Ectodermal cell (in vitro differentiated cells): Measurements from ENCODE around the gene TLR9.

Source experiments
- H3K27ac ChIP-seq: 2 replicates; pipeline ENCODE4 v1.7.0; 2013; ENCODE audit warnings: mild to moderate bottlenecking, low read depth, low read length; ENCODE audit not compliant: insufficient read depth, poor library complexity, severe bottlenecking
- H3K27me3 ChIP-seq: 2 replicates; pipeline ENCODE4 v1.7.0; 2013; ENCODE audit warnings: mild to moderate bottlenecking, low read length; ENCODE audit not compliant: insufficient read depth, control insufficient read depth, poor library complexity, severe bottlenecking
- H3K36me3 ChIP-seq: one replicate; pipeline ENCODE4 v1.7.0; 2013; ENCODE audit warnings: low read length; ENCODE audit not compliant: control insufficient read depth, insufficient read depth
- H3K4me1 ChIP-seq: one replicate; pipeline ENCODE4 v1.7.0; 2013; ENCODE audit warnings: low read length; ENCODE audit not compliant: control insufficient read depth, insufficient read depth
- H3K4me3 ChIP-seq: 2 replicates; pipeline ENCODE4 v1.7.0; 2013; ENCODE audit warnings: low read depth, low read length, control low read depth; ENCODE audit not compliant: insufficient read depth
- H3K9me3 ChIP-seq: 2 replicates; pipeline ENCODE4 v1.7.0; 2013; ENCODE audit warnings: mild to moderate bottlenecking, low read length, moderate library complexity; ENCODE audit not compliant: control insufficient read depth
- WGBS, 2 experiments: methylation state at CpG; one replicate each; pipeline ENCODE4 v1.1.7; 2013; ENCODE audit warnings: missing lambda C conversion rate in 2 of 2; 5-methylcytosine and 5-hydroxymethylcytosine counted together

TLR9 gene

DNA sequence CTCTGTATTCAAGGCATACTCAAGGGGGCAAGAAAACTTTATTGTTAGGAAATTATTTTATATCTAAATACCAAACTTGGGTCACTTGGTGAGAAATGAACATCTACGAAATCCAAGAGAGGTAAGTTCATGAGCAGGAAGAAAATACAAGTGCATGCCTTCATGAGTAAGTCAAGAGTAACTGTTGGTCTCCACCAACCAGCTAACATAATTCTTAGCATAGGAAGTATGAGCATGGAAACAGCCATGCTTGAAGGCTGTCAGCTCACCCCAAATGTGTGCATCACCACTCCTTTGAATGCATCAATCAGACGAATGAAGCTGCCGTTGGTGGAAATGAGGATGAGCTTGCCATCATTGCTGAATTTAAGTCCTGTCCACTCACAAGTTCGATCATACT is 34.0 kb upstream of the TLR9 start:
- H3K4me3 ChIP-seq = no peak overlapping the region
- no peaks in the 10 kb centered on the region for H3K9me3 ChIP-seq
- peaks cover 81% of the 10 kb centered on the region for H3K36me3 ChIP-seq
- H3K27ac ChIP-seq = no peak overlapping the region
- 96 to 98% methylated on average over 4 of the region's 4 CpGs for WGBS, 2 experiments
- no peaks in the 10 kb centered on the region for H3K4me1 ChIP-seq
- H3K27me3 ChIP-seq = no peaks in the 10 kb centered on the region

DNA sequence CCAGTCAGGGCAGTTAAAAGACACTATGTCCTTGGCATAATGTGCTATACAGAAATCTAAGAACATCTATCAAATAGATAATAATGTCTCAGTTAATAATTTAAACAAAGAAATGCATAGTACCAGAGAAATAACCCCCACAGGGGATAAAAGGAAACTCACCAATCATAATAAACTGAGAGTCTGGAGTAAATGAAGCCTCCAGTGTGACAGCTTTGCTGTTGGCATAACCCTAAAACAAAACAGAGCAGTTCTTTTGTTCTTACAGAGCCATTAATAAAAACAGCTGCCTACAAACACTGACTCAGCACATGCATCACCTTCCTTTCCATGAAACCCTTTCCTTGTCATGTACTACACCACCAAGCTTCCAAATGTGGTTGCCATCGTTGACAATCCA is 33.6 kb upstream of the TLR9 start:
- Histone ChIP-seq H3K27ac (no peak overlapping the region), H3K36me3 (peaks cover 80% of the 10 kb centered on the region)
- WGBS, 2 experiments = 100% methylated on average over 1 of the region's 1 CpG

DNA sequence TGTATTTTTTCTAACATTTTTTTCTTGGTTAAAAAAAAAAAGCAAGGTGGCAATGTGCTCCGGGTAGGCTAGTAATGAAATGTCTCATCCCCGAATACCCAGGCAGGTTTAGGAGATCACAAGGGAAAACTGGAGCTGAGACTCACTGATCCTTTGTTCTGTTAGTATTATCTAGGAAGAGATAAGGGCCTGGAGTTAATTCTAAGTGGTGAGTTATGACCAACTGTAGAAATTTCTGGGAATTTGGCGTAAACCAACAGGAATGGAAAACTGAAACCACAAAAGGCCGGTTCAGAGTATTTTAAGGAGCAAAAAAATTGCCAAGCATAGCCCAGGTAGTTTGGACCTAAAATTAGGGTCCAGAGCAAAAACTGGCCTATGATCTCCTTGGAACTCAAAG is 32.5 kb upstream of the TLR9 start:
- Histone ChIP-seq H3K27ac (no peak overlapping the region), H3K36me3 (peaks cover 73% of the 10 kb centered on the region), H3K4me3 (no peak overlapping the region), H3K27me3 (no peaks in the 10 kb centered on the region), H3K4me1 (no peaks in the 10 kb centered on the region), H3K9me3 (no peaks in the 10 kb centered on the region)
- WGBS, 2 experiments = 94 to 95% methylated on average over 4 of the region's 4 CpGs

More for the DNA sequence above, 33.6 kb upstream of the TLR9 start:
- Histone ChIP-seq H3K4me3 (no peak overlapping the region), H3K4me1 (no peaks in the 10 kb centered on the region), H3K9me3 (no peaks in the 10 kb centered on the region), H3K27me3 (no peaks in the 10 kb centered on the region)

DNA sequence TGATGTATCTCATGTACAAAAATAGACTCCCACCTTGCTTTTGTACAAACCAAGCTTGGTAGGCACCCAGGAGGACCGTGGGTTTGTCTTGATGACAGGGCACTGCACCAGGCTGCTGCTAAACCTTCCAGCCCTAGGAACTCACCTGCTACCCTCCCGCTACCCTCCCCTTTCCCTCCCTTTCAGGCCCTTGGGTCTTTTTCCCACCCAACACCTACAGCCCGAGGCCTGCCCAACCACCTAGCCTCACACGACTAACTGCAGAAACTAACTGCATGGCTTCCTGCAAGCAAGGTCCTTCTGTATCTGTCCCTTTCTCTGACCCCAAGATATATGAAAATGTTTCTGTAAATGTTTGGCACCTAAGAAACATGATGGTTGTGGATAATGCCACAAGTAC is 31.2 kb upstream of the TLR9 start:
- WGBS, 2 experiments = 95 to 97% methylated on average over 4 of the region's 4 CpGs
- Histone ChIP-seq H3K9me3 (no peaks in the 10 kb centered on the region), H3K4me3 (no peak overlapping the region), H3K27me3 (no peaks in the 10 kb centered on the region), H3K27ac (no peak overlapping the region), H3K4me1 (no peaks in the 10 kb centered on the region), H3K36me3 (peaks cover 64% of the 10 kb centered on the region)

DNA sequence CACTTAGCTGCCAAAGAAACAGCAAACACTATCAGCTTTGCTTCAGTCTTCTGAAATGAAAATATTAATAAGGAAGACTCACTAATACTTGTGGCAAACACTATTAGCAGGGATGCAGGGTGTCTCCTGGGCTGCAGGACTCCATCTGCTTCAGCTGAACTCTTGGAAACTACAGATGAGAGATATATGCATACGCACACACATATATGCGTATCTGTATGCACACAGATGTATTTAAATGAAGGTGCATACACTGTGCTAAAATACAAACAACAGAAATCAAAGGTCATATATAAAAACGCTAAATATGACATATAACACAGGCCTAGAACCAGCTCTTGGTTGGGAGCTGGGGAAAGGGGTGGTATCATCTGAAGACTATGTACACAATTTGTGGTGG is 30.7 kb upstream of the TLR9 start:
- no peaks in the 10 kb centered on the region for H3K9me3 ChIP-seq
- H3K27ac ChIP-seq = no peak overlapping the region
- no peaks in the 10 kb centered on the region for H3K4me1 ChIP-seq
- H3K27me3 ChIP-seq = no peaks in the 10 kb centered on the region
- H3K4me3 ChIP-seq = no peak overlapping the region
- peaks cover 59% of the 10 kb centered on the region for H3K36me3 ChIP-seq
- WGBS, 2 experiments = 100% methylated on average over 2 to 3 of the region's 3 CpGs

DNA sequence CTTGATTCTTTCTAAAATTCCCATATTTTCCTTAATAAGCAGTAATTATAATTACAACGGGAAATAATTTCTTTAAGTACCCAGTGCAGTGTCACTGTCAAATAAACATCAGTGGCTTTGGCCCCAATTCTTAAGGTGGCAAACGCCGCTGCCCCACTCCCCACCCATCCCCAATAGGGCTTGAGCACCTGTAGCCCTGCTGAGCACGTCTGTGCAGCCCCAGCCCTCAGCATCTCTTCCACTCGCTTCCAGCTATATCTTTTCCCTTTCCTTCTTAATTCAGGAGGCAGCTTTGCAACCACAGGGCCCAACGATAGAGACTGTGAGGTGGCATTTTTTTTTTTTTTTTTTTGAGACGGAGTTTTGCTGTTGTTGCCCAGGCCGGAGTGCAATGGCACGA is 29.2 kb upstream of the TLR9 start:
- WGBS, 2 experiments = 95% methylated on average over 9 of the region's 9 CpGs
- Histone ChIP-seq H3K36me3 (peaks cover 45% of the 10 kb centered on the region), H3K4me1 (no peaks in the 10 kb centered on the region), H3K4me3 (no peak overlapping the region), H3K27me3 (no peaks in the 10 kb centered on the region), H3K27ac (no peak overlapping the region), H3K9me3 (no peaks in the 10 kb centered on the region)

DNA sequence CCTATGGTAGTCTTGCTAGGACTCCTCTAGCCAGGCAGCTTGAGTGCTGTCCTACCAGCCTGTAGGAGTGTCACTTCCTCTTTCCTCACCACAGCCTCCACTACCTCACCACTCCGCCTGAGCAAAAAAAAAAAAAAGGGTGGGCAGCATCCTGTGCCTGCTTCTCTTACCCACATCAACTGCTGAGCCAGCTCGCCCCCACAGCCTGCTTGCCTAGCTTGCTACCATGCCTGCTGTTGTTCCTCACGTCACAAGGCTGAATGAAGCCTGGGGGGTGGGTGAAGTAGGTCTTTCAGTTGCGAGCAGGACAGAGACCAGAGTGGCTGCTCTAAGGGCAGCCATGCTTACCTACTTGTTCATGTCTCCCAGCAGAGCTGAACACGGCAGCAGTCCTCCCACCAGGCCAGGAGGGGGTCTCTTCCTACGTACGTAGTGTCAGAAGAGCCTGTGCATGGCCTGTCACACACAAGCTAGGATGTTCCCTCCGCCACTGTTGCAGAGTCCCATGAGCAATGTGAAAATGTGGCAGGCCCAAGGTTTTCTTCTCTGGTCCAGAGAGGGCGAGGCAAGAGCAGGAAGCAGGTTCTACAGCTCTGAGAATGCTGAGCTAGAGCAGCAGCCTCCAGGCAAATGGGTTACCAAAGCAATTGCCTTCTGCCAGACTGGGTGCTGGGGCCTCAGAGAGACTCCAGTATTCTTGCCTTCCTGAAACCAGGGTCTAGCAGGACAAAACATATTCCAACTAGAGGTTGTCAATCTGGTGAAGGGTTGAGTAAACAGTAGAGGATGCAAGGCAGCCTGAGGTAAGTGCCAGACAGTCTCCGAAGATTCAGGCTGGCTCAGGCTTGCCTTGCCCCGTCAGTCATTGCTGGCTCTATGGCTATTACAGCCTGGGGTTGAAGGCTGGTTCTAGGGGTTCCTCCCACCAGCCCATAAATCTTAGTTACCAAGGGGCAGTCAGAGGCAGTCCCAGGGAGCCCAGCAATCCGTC is 28.2 kb upstream of the TLR9 start:
- no peaks in the 10 kb centered on the region for H3K27me3 ChIP-seq
- H3K27ac ChIP-seq = no peak overlapping the region
- H3K9me3 ChIP-seq = no peaks in the 10 kb centered on the region
- H3K36me3 ChIP-seq = peaks cover 36% of the 10 kb centered on the region
- H3K4me1 ChIP-seq = no peaks in the 10 kb centered on the region
- WGBS, 2 experiments = 92 to 94% methylated on average over 12 of the region's 12 CpGs
- H3K4me3 ChIP-seq = no peak overlapping the region

DNA sequence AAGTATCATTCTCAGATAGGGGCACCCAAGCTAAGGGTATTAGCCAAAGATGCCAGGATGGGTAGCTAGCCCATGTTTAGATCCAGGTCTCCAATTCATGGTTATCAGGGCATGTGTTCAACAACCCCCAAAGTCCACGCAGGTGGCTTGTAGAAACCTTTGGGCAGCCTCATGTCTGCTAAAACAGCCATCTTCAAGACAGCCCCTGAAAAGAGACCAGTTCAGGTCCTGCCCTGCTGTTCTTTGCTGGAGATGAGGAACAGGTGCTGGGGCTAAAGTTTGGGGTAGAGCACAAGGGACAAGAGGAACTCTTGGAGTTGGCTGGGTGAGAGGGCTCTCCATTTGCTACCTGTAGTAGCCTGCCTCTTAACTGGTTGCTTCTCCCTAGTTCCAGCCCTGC is 24.7 kb upstream of the TLR9 start:
- no peak overlapping the region for H3K27ac ChIP-seq
- no peaks in the 10 kb centered on the region for H3K9me3 ChIP-seq
- peaks cover 24% of the 10 kb centered on the region for H3K27me3 ChIP-seq
- H3K4me1 ChIP-seq = peaks cover 5% of the 10 kb centered on the region
- H3K4me3 ChIP-seq = no peak overlapping the region
- peaks cover 3% of the 10 kb centered on the region for H3K36me3 ChIP-seq
- WGBS, 2 experiments = 94 to 100% methylated on average over 1 of the region's 1 CpG

DNA sequence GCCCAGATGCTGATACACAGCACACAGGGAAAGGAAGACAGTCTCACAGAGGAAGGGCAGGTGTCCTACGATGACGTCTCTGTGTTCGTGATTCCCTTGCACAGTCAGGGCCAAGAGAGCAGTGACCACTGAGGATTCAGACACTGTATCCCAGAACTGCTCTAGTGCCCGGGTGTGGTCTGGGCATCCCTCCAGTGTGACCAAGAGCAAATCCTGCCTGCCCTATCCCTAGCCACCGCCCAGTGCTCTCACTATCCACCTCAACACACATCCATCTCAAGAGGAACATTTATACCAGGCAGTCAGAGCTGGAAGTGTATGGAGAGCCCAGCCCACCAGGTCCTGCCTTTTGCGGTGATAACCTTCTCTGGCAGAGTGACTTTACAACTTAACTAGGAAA is 24.2 kb upstream of the TLR9 start:
- 93 to 94% methylated on average over 6 of the region's 6 CpGs for WGBS, 2 experiments
- peaks cover 29% of the 10 kb centered on the region for H3K27me3 ChIP-seq
- no peak overlapping the region for H3K27ac ChIP-seq
- no peak overlapping the region for H3K4me3 ChIP-seq
- no peaks in the 10 kb centered on the region for H3K9me3 ChIP-seq
- peaks cover 5% of the 10 kb centered on the region for H3K4me1 ChIP-seq
- H3K36me3 ChIP-seq = peaks cover 2% of the 10 kb centered on the region

DNA sequence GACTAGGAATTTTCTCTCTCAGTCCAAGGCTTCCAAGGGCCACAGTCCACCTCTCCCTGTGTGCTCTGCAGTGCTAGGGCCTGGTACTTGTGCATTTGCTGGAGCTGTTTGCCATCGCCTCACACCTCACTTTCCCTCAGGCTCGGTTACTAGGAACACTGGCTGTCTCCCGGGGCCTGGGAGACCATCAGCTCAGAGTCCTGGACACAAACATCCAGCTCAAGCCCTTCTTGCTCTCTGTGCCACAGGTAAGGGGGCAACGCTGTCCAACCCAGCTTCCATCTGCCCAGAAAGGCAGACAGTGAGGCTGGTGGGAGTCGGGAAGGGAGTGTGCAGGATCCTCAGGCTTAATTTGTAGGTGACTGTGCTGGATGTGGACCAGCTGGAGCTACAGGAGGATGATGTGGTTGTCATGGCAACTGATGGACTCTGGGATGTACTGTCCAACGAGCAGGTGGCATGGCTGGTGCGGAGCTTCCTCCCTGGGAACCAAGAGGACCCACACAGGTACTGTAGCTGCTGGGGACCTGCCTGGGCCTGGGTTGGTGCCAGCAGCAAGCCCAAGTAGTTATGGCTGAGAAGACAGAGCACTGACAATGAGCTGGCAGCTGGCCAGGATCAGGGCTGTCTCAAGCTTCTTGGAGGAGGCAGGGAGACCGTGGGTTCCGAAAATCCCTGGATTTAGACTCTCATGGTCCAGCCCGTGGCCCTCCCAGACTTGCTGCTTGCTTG is 23.5 kb upstream of the TLR9 start:
- Histone ChIP-seq H3K4me3 (no peak overlapping the region), H3K36me3 (peaks cover 2% of the 10 kb centered on the region), H3K27me3 (peaks cover 36% of the 10 kb centered on the region), H3K4me1 (peaks cover 5% of the 10 kb centered on the region), H3K27ac (no peak overlapping the region), H3K9me3 (no peaks in the 10 kb centered on the region)
- WGBS, 2 experiments = 93 to 96% methylated on average over 10 of the region's 10 CpGs
